GM21619 (cell line): ENCODE measurements around the gene ATE1.
"Not testable (repeated sequence)": the region's sequence is repeated elsewhere in the genome, so short reads cannot be mapped to it uniquely, and the experiment has no call there.

Experiments
- ATAC-seq: cut with Tn5 transposase; IDR thresholded peaks from one replicate; pipeline ENCODE4 v1.9.1; 2021; ENCODE audit not compliant: unreplicated experiment

Gene ATE1

GRCh38 chr10:121833387-121833786, 94.4 kb downstream of the ATE1 start:
- no peak for ATAC-seq

DNA sequence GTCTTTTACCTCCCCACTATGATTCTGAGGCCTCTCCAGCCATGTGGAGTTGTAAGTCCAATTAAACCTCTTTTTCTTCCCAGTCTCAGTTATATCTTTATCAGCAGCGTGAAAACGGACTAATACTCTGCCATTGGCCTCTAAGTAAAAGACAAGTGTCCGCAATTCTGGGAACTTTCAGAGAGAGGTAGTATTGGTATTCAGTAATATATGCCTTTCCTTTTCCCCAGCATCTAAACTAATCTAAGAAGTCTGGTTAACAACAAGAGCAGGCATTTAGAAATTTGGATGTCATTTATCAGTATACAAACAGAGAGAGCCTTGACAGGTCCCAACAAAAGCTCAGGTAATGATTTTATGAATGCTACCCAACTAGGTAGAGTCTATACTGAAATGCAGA, 95.2 kb downstream of the ATE1 start:
- ATAC-seq, result no peak

- no peak for ATAC-seq
Measured at GRCh38 chr10:121831777-121832176, 96.1 kb downstream of the ATE1 start.

- ATAC-seq, result no peak
Measured at GRCh38 chr10:121831237-121831636, 96.6 kb downstream of the ATE1 start.

DNA sequence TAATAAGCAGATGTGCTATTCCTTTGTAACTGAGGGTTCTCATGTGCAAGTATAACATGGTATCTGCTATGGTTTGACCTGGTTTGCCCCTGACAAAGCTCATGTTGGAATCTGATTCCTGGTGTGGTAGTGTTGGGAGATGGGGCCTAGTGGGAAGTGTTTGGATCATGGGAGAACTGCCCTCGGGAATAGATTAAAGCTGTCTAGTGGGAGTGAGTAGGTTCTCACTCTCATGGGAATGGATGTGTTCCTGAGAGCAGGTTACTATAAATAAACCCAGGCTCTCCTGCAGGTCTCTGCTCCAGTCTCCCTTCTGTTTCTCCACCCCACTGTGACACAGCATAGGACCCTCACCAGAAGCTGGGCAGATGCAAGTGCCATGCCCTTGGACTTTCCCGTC, 97.7 kb downstream of the ATE1 start:
- no peak for ATAC-seq

DNA sequence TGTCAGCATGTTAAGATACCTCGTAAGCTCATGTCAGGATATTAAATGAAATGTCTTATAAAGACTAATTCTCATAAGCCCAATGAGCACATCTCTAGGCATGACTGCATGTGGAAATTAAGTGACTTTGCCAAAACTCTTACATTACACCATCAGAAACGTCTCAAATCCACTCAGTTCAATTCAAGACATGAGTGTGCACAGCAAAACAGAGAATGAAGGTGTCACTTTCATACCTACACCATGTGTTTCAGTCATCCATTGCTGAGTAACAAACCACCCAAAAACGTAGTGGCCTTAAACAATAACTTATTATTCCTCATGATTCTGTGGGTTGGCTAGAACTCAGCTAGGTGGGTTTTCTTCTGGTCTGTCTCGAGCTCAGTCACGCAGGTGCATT, 99.8 kb downstream of the ATE1 start:
- ATAC-seq, result peak; percentile 59

GRCh38 chr10:121826773-121827172, 101.1 kb downstream of the ATE1 start:
- ATAC-seq, result not testable (repeated sequence)

GRCh38 chr10:121823993-121824463, 103.8 kb downstream of the ATE1 start:
- ATAC-seq, result peak; percentile 45

DNA sequence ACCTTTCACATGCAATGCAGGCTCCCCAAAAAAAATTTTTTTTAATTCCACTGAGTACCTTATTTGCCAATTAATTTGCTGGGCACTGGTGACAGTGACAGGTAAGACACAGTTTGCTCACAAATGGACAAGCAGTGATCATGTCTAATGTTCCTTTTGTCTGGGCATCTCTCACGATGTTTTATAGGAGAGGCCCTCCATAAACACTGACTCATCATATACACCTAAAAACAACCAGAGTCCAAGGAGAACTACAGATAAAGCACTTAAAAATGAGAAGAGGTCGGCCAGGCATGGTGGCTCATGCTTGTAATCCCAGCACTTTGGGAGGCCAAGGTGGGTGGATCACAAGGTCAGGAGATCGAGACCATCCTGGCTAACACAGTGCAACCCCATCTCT, 105.1 kb downstream of the ATE1 start:
- ATAC-seq, result no peak

- peak; percentile 50 for ATAC-seq
Measured at GRCh38 chr10:121822180-121822579, 105.7 kb downstream of the ATE1 start.

DNA sequence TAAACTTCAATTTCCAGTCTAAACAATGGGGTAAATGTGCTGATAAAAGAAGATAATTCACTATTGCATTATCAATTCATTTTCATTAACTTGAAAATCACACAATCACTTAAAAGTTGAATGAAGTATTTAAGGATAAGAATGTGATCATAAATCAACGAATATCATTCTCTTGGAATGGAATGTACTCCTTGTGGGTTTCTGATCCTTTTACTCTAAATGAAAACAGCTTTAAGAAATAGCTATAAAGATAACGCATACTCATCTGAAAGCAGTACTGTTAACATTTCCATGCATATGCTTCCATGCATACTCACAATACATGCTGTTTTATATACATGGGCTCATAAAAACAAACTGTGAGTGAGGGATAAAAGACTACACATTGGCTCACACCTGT, 108.8 kb downstream of the ATE1 start:
- no peak for ATAC-seq

DNA sequence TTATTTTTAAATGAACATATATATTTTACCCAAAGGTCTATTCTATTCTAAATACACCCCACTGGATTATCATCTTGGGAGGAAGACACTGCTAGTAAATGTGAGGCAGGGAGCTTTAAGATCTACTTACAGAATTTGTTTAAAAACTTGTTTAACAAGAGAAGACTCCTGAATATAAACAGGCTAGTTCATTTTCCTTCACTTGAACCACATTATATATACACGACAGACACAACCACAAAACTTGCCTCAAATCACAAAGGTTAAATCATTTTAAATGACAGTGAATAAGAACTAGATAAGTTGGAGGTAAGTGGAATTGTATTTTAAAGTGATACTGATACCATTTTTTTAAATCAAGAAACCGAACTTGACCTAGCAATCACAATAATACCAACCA, 109.2 kb downstream of the ATE1 start:
- no peak for ATAC-seq

- ATAC-seq, result no peak
Measured at GRCh38 chr10:121816197-121816596, 111.6 kb downstream of the ATE1 start.

- ATAC-seq, result no peak
Measured at GRCh38 chr10:121813857-121814256, 114.0 kb downstream of the ATE1 start.

GRCh38 chr10:121813211-121813815, 114.5 kb downstream of the ATE1 start:
- ATAC-seq, result no peak

- no peak for ATAC-seq
Measured at GRCh38 chr10:121812031-121812430, 115.8 kb downstream of the ATE1 start.

- no peak for ATAC-seq
Measured at GRCh38 chr10:121811386-121811785, 116.4 kb downstream of the ATE1 start.

GRCh38 chr10:121808835-121809234, 119.0 kb downstream of the ATE1 start:
- ATAC-seq, result no peak

GRCh38 chr10:121804460-121804859, 123.4 kb downstream of the ATE1 start:
- no peak for ATAC-seq

DNA sequence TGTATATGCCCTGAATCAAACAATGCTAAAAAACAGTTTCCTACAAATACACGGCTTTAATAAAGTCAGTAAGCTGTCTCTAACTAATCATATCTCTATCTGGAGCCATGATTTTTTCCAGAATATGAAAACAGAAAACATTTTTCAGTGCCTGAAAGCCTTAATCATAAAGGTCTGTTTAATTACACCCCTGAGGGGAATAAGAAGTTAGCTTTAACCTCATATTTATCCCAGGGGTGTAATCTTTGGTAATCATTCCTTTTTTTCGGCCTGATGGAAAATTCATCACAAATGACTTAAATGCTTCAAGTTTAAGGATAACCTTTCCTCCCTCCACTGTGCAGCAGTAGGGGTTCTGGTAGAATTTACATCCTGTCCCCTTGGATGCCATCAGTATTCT, 124.2 kb downstream of the ATE1 start:
- no peak for ATAC-seq

GRCh38 chr10:121800831-121801230, 127.0 kb downstream of the ATE1 start:
- no peak for ATAC-seq

- no peak for ATAC-seq
Measured at GRCh38 chr10:121800146-121800545, 127.7 kb downstream of the ATE1 start.

DNA sequence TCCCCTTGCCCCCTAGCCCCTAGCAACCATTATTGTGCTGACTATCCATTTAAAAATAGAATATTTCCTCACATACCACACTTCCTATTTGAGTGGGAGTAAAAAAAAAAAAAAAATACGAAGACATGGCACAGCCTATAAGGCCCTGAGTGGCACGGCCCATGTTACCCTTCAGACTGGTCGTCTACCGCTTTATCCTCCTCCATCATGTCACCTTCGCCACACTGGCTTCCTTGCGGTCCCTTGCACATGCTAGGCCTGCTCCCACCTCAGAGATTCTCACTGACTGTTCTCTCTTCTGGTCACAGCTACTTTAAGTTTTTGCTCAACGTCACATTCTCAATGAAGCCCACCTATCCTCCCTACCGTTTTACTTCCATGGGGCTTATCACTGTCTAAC, 130.3 kb downstream of the ATE1 start:
- no peak for ATAC-seq
